ENCODE results near the gene TSPEAR.

TSPEAR gene

GRCh38 chr21:44448651-44449131 lies 262.7 kb downstream of the TSPEAR start:
- no peak overlapping the region for H3K4me3 ChIP-seq (ENCODE audit: low read length)
- no peak for DNase-seq (ENCODE audit: low read depth)
- no peak for TF ChIP-seq CTCF (IDR thresholded peaks at IDR 0.05; ENCODE audit: insufficient read depth, low read depth, low read length, missing control alignments)
